ENCODE results near the gene PLA2G12A.
A peak's percentile ranks its signal among the peaks of the same experiment; 100 is the strongest.

The PLA2G12A gene

GRCh38 chr4:109713500-109713899, 16.4 kb downstream of the PLA2G12A start:
- no peak overlapping the region for H3K4me3 ChIP-seq (ENCODE audit: control insufficient read depth, low read depth, low read length)
- TF ChIP-seq CTCF (IDR thresholded peaks at IDR 0.05; ENCODE audit: control insufficient read depth, insufficient read depth, low read depth, low read length, missing control alignments): no peak
- DNase-seq (ENCODE audit: low read depth): no peak

GRCh38 chr4:109708990-109709389, 20.9 kb downstream of the PLA2G12A start:
- no peak for DNase-seq (ENCODE audit: low read depth)
- no peak overlapping the region for H3K4me3 ChIP-seq (ENCODE audit: control insufficient read depth, low read depth, low read length)
- no peak for TF ChIP-seq CTCF (IDR thresholded peaks at IDR 0.05; ENCODE audit: control insufficient read depth, insufficient read depth, low read depth, low read length, missing control alignments)

GRCh38 chr4:109708435-109708834, 21.4 kb downstream of the PLA2G12A start:
- no peak for DNase-seq (ENCODE audit: low read depth)
- no peak overlapping the region for H3K4me3 ChIP-seq (ENCODE audit: control insufficient read depth, low read depth, low read length)
- no peak for TF ChIP-seq CTCF (IDR thresholded peaks at IDR 0.05; ENCODE audit: control insufficient read depth, insufficient read depth, low read depth, low read length, missing control alignments)

GRCh38 chr4:109703664-109704361, 26.1 kb downstream of the PLA2G12A start:
- TF ChIP-seq CTCF (IDR thresholded peaks at IDR 0.05; ENCODE audit: control insufficient read depth, insufficient read depth, low read depth, low read length, missing control alignments): no peak
- DNase-seq (ENCODE audit: low read depth): no peak
- peak overlapping the region; percentile 80 for H3K4me3 ChIP-seq (ENCODE audit: control insufficient read depth, low read depth, low read length)

- peak within 1 kb of the TSS; percentile 80 for H3K4me3 ChIP-seq (ENCODE audit: control insufficient read depth, low read depth, low read length)
- DNase-seq (ENCODE audit: low read depth): no peak
- TF ChIP-seq CTCF (IDR thresholded peaks at IDR 0.05; ENCODE audit: control insufficient read depth, insufficient read depth, low read depth, low read length, missing control alignments): peak; percentile 69
Measured at GRCh38 chr4:109702950-109703663, 26.8 kb downstream of the PLA2G12A start, which contains the start of gene CASP6. TSS of gene CASP6 (minus strand) at chr4:109703445. CDS start at chr4:109703395, 50 bp downstream.

- DNase-seq (ENCODE audit: low read depth): no peak
- no peak for TF ChIP-seq CTCF (IDR thresholded peaks at IDR 0.05; ENCODE audit: control insufficient read depth, insufficient read depth, low read depth, low read length, missing control alignments)
- H3K4me3 ChIP-seq (ENCODE audit: control insufficient read depth, low read depth, low read length): peak overlapping the region; percentile 80
Measured at GRCh38 chr4:109701566-109702410, 28.1 kb downstream of the PLA2G12A start.
